A549 (cell line): ENCODE results near the gene CLDN7. TPM values are rescaled to one million over a fixed set of nuclear protein-coding genes. Genes with fewer than 3 reads are reported as not detected.

ENCODE experiments used
- ATOH8 ChIP-seq: fragments of 250-450 bp; sonication (Bioruptor Pico); IDR thresholded peaks from 2 replicates; pipeline ENCODE4 v1.5.0; 2020; ENCODE audit warnings: low read depth, mild to moderate bottlenecking, moderate library complexity
- CBX2 ChIP-seq: fragments of 200-600 bp; sonication (generic); IDR thresholded peaks from 2 replicates; pipeline ENCODE4 v1.6.1; 2016; ENCODE audit warnings: low read depth, mild to moderate bottlenecking, borderline replicate concordance
- EP300 ChIP-seq, 2 experiments: fragments of >200 bp; sonication (Bioruptor Twin); formaldehyde crosslinking; IDR thresholded peaks; 2 replicates in 1 of 2; 3 replicates in 1 of 2; pipeline ENCODE4 v1.6.1; 2016 to 2017
- ESRRA ChIP-seq: fragments of 150-350 bp; IDR thresholded peaks from 2 replicates; pipeline ENCODE4 v1.6.1; 2014; ENCODE audit warnings: mild to moderate bottlenecking, low read length, borderline replicate concordance
- FOXS1 ChIP-seq: fragments of 250-450 bp; sonication (Bioruptor Pico); IDR thresholded peaks from 2 replicates; pipeline ENCODE4 v1.5.0; 2020; ENCODE audit warnings: mild to moderate bottlenecking, moderate library complexity
- GATA3 ChIP-seq: IDR thresholded peaks from 2 replicates; pipeline ENCODE4 v1.6.1; 2012; ENCODE audit warnings: borderline replicate concordance
- HDAC2 ChIP-seq: fragments of 200-600 bp; sonication (generic); IDR thresholded peaks from 2 replicates; pipeline ENCODE4 v1.6.1; 2016
- HOXA7 ChIP-seq: fragments of 250-450 bp; sonication (Bioruptor Pico); IDR thresholded peaks from 2 replicates; pipeline ENCODE4 v1.5.0; 2020; ENCODE audit warnings: mild to moderate bottlenecking, moderate library complexity
- HOXB13 ChIP-seq: fragments of 250-450 bp; sonication (Bioruptor Pico); IDR thresholded peaks from 2 replicates; pipeline ENCODE4 v1.5.0; 2020; ENCODE audit warnings: low read depth, mild to moderate bottlenecking, moderate library complexity
- HOXB5 ChIP-seq: fragments of 250-450 bp; sonication (Bioruptor Pico); IDR thresholded peaks from 2 replicates; pipeline ENCODE4 v1.5.0; 2020; ENCODE audit warnings: mild to moderate bottlenecking, moderate library complexity
- JUN ChIP-seq, 2 experiments: fragments of >200 bp; sonication (Bioruptor Twin); formaldehyde crosslinking; IDR thresholded peaks; 2 replicates in 1 of 2; 3 replicates in 1 of 2; pipeline ENCODE4 v1.6.1; 2016 to 2017
- JUNB ChIP-seq: fragments of >200 bp; sonication (Bioruptor Twin); formaldehyde crosslinking; IDR thresholded peaks from 2 replicates; pipeline ENCODE4 v1.6.1; 2016
- KDM1A ChIP-seq: fragments of 200-600 bp; sonication (generic); IDR thresholded peaks from 2 replicates; pipeline ENCODE4 v1.6.1; 2016; ENCODE audit warnings: low read depth, mild to moderate bottlenecking
- MAX ChIP-seq: IDR thresholded peaks from 2 replicates; pipeline ENCODE4 v1.6.1; 2012
- NPAS2 ChIP-seq: fragments of 250-450 bp; sonication (Bioruptor Pico); IDR thresholded peaks from 2 replicates; pipeline ENCODE4 v1.8.0; 2022; ENCODE audit warnings: mild to moderate bottlenecking, moderate library complexity, borderline replicate concordance
- NR3C1 ChIP-seq: fragments of >200 bp; sonication (Bioruptor Twin); formaldehyde crosslinking; IDR thresholded peaks from 3 replicates; pipeline ENCODE4 v1.6.1; 2017
- PBX3 ChIP-seq: IDR thresholded peaks from 2 replicates; pipeline ENCODE4 v1.6.1; 2012
- RAD21 ChIP-seq, 2 experiments: fragments of >200 bp in 1 of 2; sonication (Bioruptor Twin) in 1 of 2; formaldehyde crosslinking in 1 of 2; IDR thresholded peaks in 1 of 2; conservative IDR thresholded peaks in 1 of 2; 2 replicates in 1 of 2; 3 replicates in 1 of 2; pipeline ENCODE4 v1.6.1; 2012 to 2018; ENCODE audit warnings: inconsistent platforms in 1 of 2
- REST ChIP-seq: fragments of 200-600 bp; sonication (generic); IDR thresholded peaks from 2 replicates; pipeline ENCODE4 v1.6.1; 2016; ENCODE audit warnings: antibody characterized with exemption, mild to moderate bottlenecking, moderate library complexity
- RNF2 ChIP-seq: fragments of 200-600 bp; sonication (generic); IDR thresholded peaks from 2 replicates; pipeline ENCODE4 v1.6.1; 2016; ENCODE audit warnings: low read depth, mild to moderate bottlenecking, antibody characterized with exemption, moderate library complexity, borderline replicate concordance
- USF2 ChIP-seq: fragments of 450-650 bp; IDR thresholded peaks from 2 replicates; pipeline ENCODE4 v1.6.1; 2014; ENCODE audit warnings: antibody characterized with exemption
- polyA plus RNA-seq, 4 experiments: library from polyadenylated mRNA; depleted of rRNA in 3 of 4; stranded (reverse); fragments of >200 nt; fragmentation: RNase III in 1 of 4; extraction: RNeasy Plus Mini Kit Qiagen cat#74134 plus additional on column Dnase treatment in 1 of 4; gene quantifications; 2 replicates in 3 of 4; 3 replicates in 1 of 4; pipeline ENCODE4 v1.2.3, GENCODE V29; 2011 to 2017

CLDN7 gene
- polyA plus RNA-seq, 2 of the 4 experiments (the other 2 are of a cell fraction) = 0.97 to 4.2 TPM

GRCh38 chr17:7296189-7296861 lies 34.0 kb upstream of the CLDN7 start (continued):
- TF ChIP-seq REST (no peak), HOXB13 (CRISPR knock-in tag) (peak; percentile 84; the same call in 1 of the 2 replicates), EP300 (IDR thresholded peaks at IDR 0.05) (no peak), JUN (IDR thresholded peaks at IDR 0.05) (no peak), NPAS2 (CRISPR knock-in tag) (peak; percentile 97), RAD21 (conservative IDR thresholded peaks at IDR 0.05 in 1 of 2, IDR thresholded peaks at IDR 0.05 in 1 of 2) (peak; percentile 94 to 99), HDAC2 (no peak), GATA3 (no peak), CBX2 (no peak), NR3C1 (no peak), MAX (peak; percentile 99), FOXS1 (CRISPR knock-in tag) (no peak), KDM1A (no peak), JUNB (no peak), RNF2 (no peak; the same call in 1 of the 2 replicates), ATOH8 (CRISPR knock-in tag) (peak; percentile 92), HOXA7 (CRISPR knock-in tag) (no peak), HOXB5 (CRISPR knock-in tag) (peak; percentile 89), PBX3 (no peak), USF2 (peak; percentile 84), ESRRA (0 out of 2 replicates have a peak, but pooled peaks have one; percentile 25)
